ENCODE results near the gene DHDH. TPM values are rescaled to one million over a fixed set of nuclear protein-coding genes. Genes with fewer than 3 reads are reported as not detected.

Gene DHDH
- total and polyA plus RNA-seq, 2 of the 13 experiments (the other 11 are each of a cell fraction or from before 2014, with no cell fraction given): 0.13 to 0.91 TPM

DNA sequence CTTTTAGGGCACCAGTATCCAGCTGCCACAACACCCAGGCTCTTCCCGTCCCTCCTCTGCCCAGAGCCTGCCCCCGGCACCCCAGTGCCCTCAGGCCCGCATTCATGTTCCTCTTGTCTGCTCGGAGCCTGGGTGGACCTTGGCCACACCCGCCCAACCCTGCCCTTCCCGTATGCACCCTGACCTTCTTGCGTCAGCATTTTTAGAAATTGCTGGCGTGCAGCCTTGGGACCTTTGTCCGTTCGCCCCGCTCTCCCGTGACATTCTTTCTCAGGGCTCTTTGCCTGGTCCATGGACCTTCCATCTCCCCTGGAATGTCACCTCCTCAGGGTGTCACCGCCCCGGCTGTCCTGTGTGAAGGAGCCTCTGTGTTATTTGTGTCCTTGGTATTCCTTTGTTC is 25.8 kb upstream of the DHDH start (continued):
- TF ChIP-seq, protein P1, sequence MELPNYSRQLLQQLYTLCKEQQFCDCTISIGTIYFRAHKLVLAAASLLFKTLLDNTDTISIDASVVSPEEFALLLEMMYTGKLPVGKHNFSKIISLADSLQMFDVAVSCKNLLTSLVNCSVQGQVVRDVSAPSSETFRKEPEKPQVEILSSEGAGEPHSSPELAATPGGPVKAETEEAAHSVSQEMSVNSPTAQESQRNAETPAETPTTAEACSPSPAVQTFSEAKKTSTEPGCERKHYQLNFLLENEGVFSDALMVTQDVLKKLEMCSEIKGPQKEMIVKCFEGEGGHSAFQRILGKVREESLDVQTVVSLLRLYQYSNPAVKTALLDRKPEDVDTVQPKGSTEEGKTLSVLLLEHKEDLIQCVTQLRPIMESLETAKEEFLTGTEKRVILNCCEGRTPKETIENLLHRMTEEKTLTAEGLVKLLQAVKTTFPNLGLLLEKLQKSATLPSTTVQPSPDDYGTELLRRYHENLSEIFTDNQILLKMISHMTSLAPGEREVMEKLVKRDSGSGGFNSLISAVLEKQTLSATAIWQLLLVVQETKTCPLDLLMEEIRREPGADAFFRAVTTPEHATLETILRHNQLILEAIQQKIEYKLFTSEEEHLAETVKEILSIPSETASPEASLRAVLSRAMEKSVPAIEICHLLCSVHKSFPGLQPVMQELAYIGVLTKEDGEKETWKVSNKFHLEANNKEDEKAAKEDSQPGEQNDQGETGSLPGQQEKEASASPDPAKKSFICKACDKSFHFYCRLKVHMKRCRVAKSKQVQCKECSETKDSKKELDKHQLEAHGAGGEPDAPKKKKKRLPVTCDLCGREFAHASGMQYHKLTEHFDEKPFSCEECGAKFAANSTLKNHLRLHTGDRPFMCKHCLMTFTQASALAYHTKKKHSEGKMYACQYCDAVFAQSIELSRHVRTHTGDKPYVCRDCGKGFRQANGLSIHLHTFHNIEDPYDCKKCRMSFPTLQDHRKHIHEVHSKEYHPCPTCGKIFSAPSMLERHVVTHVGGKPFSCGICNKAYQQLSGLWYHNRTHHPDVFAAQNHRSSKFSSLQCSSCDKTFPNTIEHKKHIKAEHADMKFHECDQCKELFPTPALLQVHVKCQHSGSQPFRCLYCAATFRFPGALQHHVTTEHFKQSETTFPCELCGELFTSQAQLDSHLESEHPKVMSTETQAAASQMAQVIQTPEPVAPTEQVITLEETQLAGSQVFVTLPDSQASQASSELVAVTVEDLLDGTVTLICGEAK (IDR thresholded peaks at IDR 0.05): no peak
- TF ChIP-seq, protein P1 (CRISPR knock-in tag; IDR thresholded peaks at IDR 0.05): no peak
- TF ChIP-seq, protein P2, sequence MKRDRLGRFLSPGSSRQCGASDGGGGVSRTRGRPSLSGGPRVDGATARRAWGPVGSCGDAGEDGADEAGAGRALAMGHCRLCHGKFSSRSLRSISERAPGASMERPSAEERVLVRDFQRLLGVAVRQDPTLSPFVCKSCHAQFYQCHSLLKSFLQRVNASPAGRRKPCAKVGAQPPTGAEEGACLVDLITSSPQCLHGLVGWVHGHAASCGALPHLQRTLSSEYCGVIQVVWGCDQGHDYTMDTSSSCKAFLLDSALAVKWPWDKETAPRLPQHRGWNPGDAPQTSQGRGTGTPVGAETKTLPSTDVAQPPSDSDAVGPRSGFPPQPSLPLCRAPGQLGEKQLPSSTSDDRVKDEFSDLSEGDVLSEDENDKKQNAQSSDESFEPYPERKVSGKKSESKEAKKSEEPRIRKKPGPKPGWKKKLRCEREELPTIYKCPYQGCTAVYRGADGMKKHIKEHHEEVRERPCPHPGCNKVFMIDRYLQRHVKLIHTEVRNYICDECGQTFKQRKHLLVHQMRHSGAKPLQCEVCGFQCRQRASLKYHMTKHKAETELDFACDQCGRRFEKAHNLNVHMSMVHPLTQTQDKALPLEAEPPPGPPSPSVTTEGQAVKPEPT (CRISPR knock-in tag; IDR thresholded peaks at IDR 0.05; ENCODE audit: low read depth): no peak
- TF ChIP-seq, protein P3, sequence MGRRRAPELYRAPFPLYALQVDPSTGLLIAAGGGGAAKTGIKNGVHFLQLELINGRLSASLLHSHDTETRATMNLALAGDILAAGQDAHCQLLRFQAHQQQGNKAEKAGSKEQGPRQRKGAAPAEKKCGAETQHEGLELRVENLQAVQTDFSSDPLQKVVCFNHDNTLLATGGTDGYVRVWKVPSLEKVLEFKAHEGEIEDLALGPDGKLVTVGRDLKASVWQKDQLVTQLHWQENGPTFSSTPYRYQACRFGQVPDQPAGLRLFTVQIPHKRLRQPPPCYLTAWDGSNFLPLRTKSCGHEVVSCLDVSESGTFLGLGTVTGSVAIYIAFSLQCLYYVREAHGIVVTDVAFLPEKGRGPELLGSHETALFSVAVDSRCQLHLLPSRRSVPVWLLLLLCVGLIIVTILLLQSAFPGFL (CRISPR knock-in tag; IDR thresholded peaks at IDR 0.05): no peak
- no peak for TF ChIP-seq GPN1 (CRISPR knock-in tag; IDR thresholded peaks at IDR 0.05; ENCODE audit: borderline replicate concordance)
- TF ChIP-seq ZNF720 (CRISPR knock-in tag; IDR thresholded peaks at IDR 0.05): no peak
- TF ChIP-seq KLF9 (CRISPR knock-in tag; IDR thresholded peaks at IDR 0.05; ENCODE audit: low read depth): no peak
- peak; percentile 49; the same call in 1 of the 2 replicates for TF ChIP-seq ZFX (CRISPR knock-in tag; IDR thresholded peaks at IDR 0.05; ENCODE audit: low read depth)
- 0 out of 2 replicates have a peak, but pooled peaks have one; percentile 40 for TF ChIP-seq ZBTB42 (CRISPR knock-in tag; IDR thresholded peaks at IDR 0.05)
- TF ChIP-seq POLR2A (IDR thresholded peaks at IDR 0.05; ENCODE audit: insufficient read depth in 1 of 2, low read depth in 2 of 2, low read length in 2 of 2): no peak
- TF ChIP-seq POGZ (CRISPR knock-in tag; IDR thresholded peaks at IDR 0.05): no peak; the same call in 1 of the 2 replicates
- peak; percentile 77 for TF ChIP-seq CEBPB (IDR thresholded peaks at IDR 0.05; ENCODE audit: borderline replicate concordance, low read depth, low read length)
- TF ChIP-seq, protein P4, sequence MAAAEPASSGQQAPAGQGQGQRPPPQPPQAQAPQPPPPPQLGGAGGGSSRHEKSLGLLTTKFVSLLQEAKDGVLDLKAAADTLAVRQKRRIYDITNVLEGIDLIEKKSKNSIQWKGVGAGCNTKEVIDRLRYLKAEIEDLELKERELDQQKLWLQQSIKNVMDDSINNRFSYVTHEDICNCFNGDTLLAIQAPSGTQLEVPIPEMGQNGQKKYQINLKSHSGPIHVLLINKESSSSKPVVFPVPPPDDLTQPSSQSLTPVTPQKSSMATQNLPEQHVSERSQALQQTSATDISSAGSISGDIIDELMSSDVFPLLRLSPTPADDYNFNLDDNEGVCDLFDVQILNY (CRISPR knock-in tag; conservative IDR thresholded peaks at IDR 0.05): no peak
- peak; percentile 71; the same call in 1 of the 2 replicates for TF ChIP-seq MIER3 (CRISPR knock-in tag; IDR thresholded peaks at IDR 0.05; ENCODE audit: borderline replicate concordance)
- TF ChIP-seq, protein P5, sequence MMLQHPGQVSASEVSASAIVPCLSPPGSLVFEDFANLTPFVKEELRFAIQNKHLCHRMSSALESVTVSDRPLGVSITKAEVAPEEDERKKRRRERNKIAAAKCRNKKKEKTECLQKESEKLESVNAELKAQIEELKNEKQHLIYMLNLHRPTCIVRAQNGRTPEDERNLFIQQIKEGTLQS (CRISPR knock-in tag; IDR thresholded peaks at IDR 0.05): peak; percentile 95
- no peak for TF ChIP-seq ZNF33A (CRISPR knock-in tag; IDR thresholded peaks at IDR 0.05; ENCODE audit: borderline replicate concordance)
- no peak for TF ChIP-seq ZNF530 (CRISPR knock-in tag; IDR thresholded peaks at IDR 0.05; ENCODE audit: low read depth)
- TF ChIP-seq ZNF564 (CRISPR knock-in tag; IDR thresholded peaks at IDR 0.05): no peak
- no peak for TF ChIP-seq AKAP8 (CRISPR knock-in tag; IDR thresholded peaks at IDR 0.05)
